Neural crest cell (in vitro differentiated cells): Measurements from ENCODE around the gene HDAC9. TPM values are rescaled to one million over a fixed set of nuclear protein-coding genes. Genes with fewer than 3 reads are reported as not detected.

Experiments used
- DNase-seq: peaks from one replicate; pipeline ENCODE4 v3.0.0; 2021; ENCODE audit warnings: low read depth, mixed read lengths, low spot score
- H3K27ac Mint-ChIP-seq: one replicate; pipeline ENCODE4 v1.8.0; 2021; ENCODE audit warnings: mild to moderate bottlenecking, mixed read lengths; ENCODE audit not compliant: unreplicated experiment
- H3K27me3 Mint-ChIP-seq: 2 replicates; pipeline ENCODE4 v1.8.0; 2021; ENCODE audit warnings: low read depth, mild to moderate bottlenecking, mixed read lengths
- H3K36me3 Mint-ChIP-seq: 2 replicates; pipeline ENCODE4 v1.8.0; 2021; ENCODE audit warnings: low read depth, mild to moderate bottlenecking, mixed read lengths
- H3K4me1 Mint-ChIP-seq: 2 replicates; pipeline ENCODE4 v1.8.0; 2021; ENCODE audit warnings: mixed read lengths
- H3K4me3 Mint-ChIP-seq: one replicate; pipeline ENCODE4 v1.8.0; 2021; ENCODE audit warnings: mild to moderate bottlenecking, mixed read lengths
- H3K9me3 Mint-ChIP-seq: 2 replicates; pipeline ENCODE4 v1.8.0; 2021; ENCODE audit warnings: mixed read lengths
- CTCF ChIP-seq: fragments of 200-600 bp; sonication (generic); conservative IDR thresholded peaks from 2 replicates; pipeline ENCODE4 v1.5.0; 2021; ENCODE audit warnings: antibody characterized with exemption, mild to moderate bottlenecking
- total RNA-seq: library from RNA; stranded (reverse); gene quantifications from 2 replicates; pipeline ENCODE4 v1.2.1, GENCODE V29; 2021

The HDAC9 gene
- total RNA-seq, 1 donor from 2014 or later: 32.3 TPM

GRCh38 chr7:18468795-18469194, 26.8 kb upstream of the HDAC9 start:
- Mint-ChIP-seq H3K9me3 (no peaks in the 10 kb centered on the region), H3K36me3 (no peaks in the 10 kb centered on the region), H3K4me1 (no peaks in the 10 kb centered on the region), H3K27ac (no peak overlapping the region), H3K4me3 (no peak overlapping the region), H3K27me3 (no peaks in the 10 kb centered on the region)
- DNase-seq: no peak
- TF ChIP-seq CTCF: no peak

- Mint-ChIP-seq H3K4me1 (no peaks in the 10 kb centered on the region), H3K4me3 (no peak overlapping the region), H3K27me3 (no peaks in the 10 kb centered on the region), H3K36me3 (no peaks in the 10 kb centered on the region), H3K9me3 (no peaks in the 10 kb centered on the region), H3K27ac (no peak overlapping the region)
- TF ChIP-seq CTCF: no peak
- no peak for DNase-seq
Observed at GRCh38 chr7:18469316-18469715, 26.2 kb upstream of the HDAC9 start.

- Mint-ChIP-seq H3K27ac (no peak overlapping the region), H3K36me3 (no peaks in the 10 kb centered on the region), H3K27me3 (no peaks in the 10 kb centered on the region), H3K4me3 (no peak overlapping the region), H3K9me3 (no peaks in the 10 kb centered on the region), H3K4me1 (peaks cover 22% of the 10 kb centered on the region)
- no peak for DNase-seq
- TF ChIP-seq CTCF: no peak
Observed at GRCh38 chr7:18471476-18472160, 23.9 kb upstream of the HDAC9 start.

GRCh38 chr7:18472161-18472483, 23.4 kb upstream of the HDAC9 start:
- Mint-ChIP-seq H3K4me1 (peaks cover 24% of the 10 kb centered on the region), H3K27ac (no peak overlapping the region), H3K27me3 (no peaks in the 10 kb centered on the region), H3K36me3 (no peaks in the 10 kb centered on the region), H3K9me3 (no peaks in the 10 kb centered on the region), H3K4me3 (no peak overlapping the region)
- DNase-seq: no peak
- no peak for TF ChIP-seq CTCF

GRCh38 chr7:18473119-18473518, 22.4 kb upstream of the HDAC9 start:
- H3K9me3 Mint-ChIP-seq: no peaks in the 10 kb centered on the region
- DNase-seq: no peak
- no peak overlapping the region for H3K27ac Mint-ChIP-seq
- H3K4me1 Mint-ChIP-seq: peaks cover 24% of the 10 kb centered on the region
- no peak for TF ChIP-seq CTCF
- no peak overlapping the region for H3K4me3 Mint-ChIP-seq
- no peaks in the 10 kb centered on the region for H3K36me3 Mint-ChIP-seq
- no peaks in the 10 kb centered on the region for H3K27me3 Mint-ChIP-seq

- no peak for TF ChIP-seq CTCF
- Mint-ChIP-seq H3K27me3 (no peaks in the 10 kb centered on the region), H3K36me3 (no peaks in the 10 kb centered on the region)
Observed at GRCh38 chr7:18474944-18475343, 20.6 kb upstream of the HDAC9 start.

More at GRCh38 chr7:18474944-18475343, 20.6 kb upstream of the HDAC9 start:
- no peak for DNase-seq
- no peak overlapping the region for H3K4me3 Mint-ChIP-seq
- H3K9me3 Mint-ChIP-seq: no peaks in the 10 kb centered on the region
- H3K4me1 Mint-ChIP-seq: peaks cover 24% of the 10 kb centered on the region
- peak overlapping the region; percentile 39 for H3K27ac Mint-ChIP-seq
